ENCODE measurements around the gene NEGR1. TPM values are rescaled to one million over a fixed set of nuclear protein-coding genes. Genes with fewer than 3 reads are reported as not detected.

NEGR1 gene
- total and polyA plus RNA-seq, 2 experiments from 2014 or later = 0.57 to 0.94 TPM

- no peak for TF ChIP-seq REST (IDR thresholded peaks at IDR 0.05; ENCODE audit: unreplicated experiment)
These were observed 720.0 kb downstream of the NEGR1 start (continued) for GRCh38 chr1:71562298-71562697.

- Histone ChIP-seq H3K79me2 (replicated peaks; ENCODE audit: insufficient read depth) (no peaks in the 10 kb centered on the region), H3K27ac (ENCODE audit: low read depth) (no peak overlapping the region), H3K36me3 (ENCODE audit: insufficient read depth) (no peaks in the 10 kb centered on the region), H2AFZ (no peak overlapping the region), H4K20me1 (replicated peaks; ENCODE audit: insufficient read depth) (no peaks in the 10 kb centered on the region), H3K9me2 (ENCODE audit: insufficient read depth) (no peaks in the 10 kb centered on the region), H3K27me3 (ENCODE audit: insufficient read depth) (no peaks in the 10 kb centered on the region), H3K4me1 (ENCODE audit: insufficient read depth) (no peaks in the 10 kb centered on the region), H3K4me2 (no peak overlapping the region), H3K4me3 (no peak overlapping the region), H3F3A (replicated peaks; ENCODE audit: low read depth) (no peaks in the 10 kb centered on the region)
- Mint-ChIP-seq H3K4me1 (no peaks in the 10 kb centered on the region), H3K27ac (no peak overlapping the region), H3K36me3 (ENCODE audit: low read depth) (no peaks in the 10 kb centered on the region), H3K9me3 (no peaks in the 10 kb centered on the region), H3K4me3 (no peak overlapping the region), H3K27me3 (ENCODE audit: insufficient read depth, low read depth, poor library complexity) (no peaks in the 10 kb centered on the region)
- ATAC-seq (no peak), DNase-seq (ENCODE audit: low spot score) (no peak)
- TF ChIP-seq CTCF (conservative IDR thresholded peaks at IDR 0.05; ENCODE audit: low read depth in 2 of 2) = no peak
These were observed 720.6 kb downstream of the NEGR1 start for GRCh38 chr1:71561729-71562128.

- H3K27me3 ChIP-seq (ENCODE audit: insufficient read depth) = no peaks in the 10 kb centered on the region
- H2AFZ ChIP-seq = no peak overlapping the region
- ATAC-seq (no peak), DNase-seq (ENCODE audit: low spot score) (no peak)
- no peaks in the 10 kb centered on the region for H3K4me1 ChIP-seq (ENCODE audit: insufficient read depth)
- H3K27ac ChIP-seq (ENCODE audit: low read depth) = no peak overlapping the region
- no peak overlapping the region for H3K4me2 ChIP-seq
- Mint-ChIP-seq H3K36me3 (ENCODE audit: low read depth) (no peaks in the 10 kb centered on the region), H3K27ac (no peak overlapping the region), H3K9me3 (no peaks in the 10 kb centered on the region), H3K4me1 (no peaks in the 10 kb centered on the region), H3K27me3 (ENCODE audit: insufficient read depth, low read depth, poor library complexity) (peaks cover 2% of the 10 kb centered on the region), H3K4me3 (no peak overlapping the region)
- H3F3A ChIP-seq (replicated peaks; ENCODE audit: low read depth) = no peaks in the 10 kb centered on the region
- H3K4me3 ChIP-seq = no peak overlapping the region
- H3K79me2 ChIP-seq (replicated peaks; ENCODE audit: insufficient read depth) = no peaks in the 10 kb centered on the region
- H4K20me1 ChIP-seq (replicated peaks; ENCODE audit: insufficient read depth) = no peaks in the 10 kb centered on the region
- no peaks in the 10 kb centered on the region for H3K9me2 ChIP-seq (ENCODE audit: insufficient read depth)
- no peaks in the 10 kb centered on the region for H3K36me3 ChIP-seq (ENCODE audit: insufficient read depth)
- TF ChIP-seq REST (IDR thresholded peaks at IDR 0.05; ENCODE audit: unreplicated experiment) (no peak), JUNB (IDR thresholded peaks at IDR 0.05; ENCODE audit: unreplicated experiment) (no peak), ZNF114 (CRISPR knock-in tag; IDR thresholded peaks at IDR 0.05) (no peak), NANOG (IDR thresholded peaks at IDR 0.05; ENCODE audit: borderline replicate concordance) (no peak), STAT1 (IDR thresholded peaks at IDR 0.05; ENCODE audit: unreplicated experiment) (no peak), POLR2AphosphoS5 (IDR thresholded peaks at IDR 0.05; ENCODE audit: low read depth) (no peak)
These were observed 721.1 kb downstream of the NEGR1 start for GRCh38 chr1:71561206-71561605.

Measured in GM23338 (cell line).